ENCODE results near the gene MAVS.
"Not testable (repeated sequence)": the region's sequence is repeated elsewhere in the genome, so short reads cannot be mapped to it uniquely, and the experiment has no call there.

Gene MAVS

DNA sequence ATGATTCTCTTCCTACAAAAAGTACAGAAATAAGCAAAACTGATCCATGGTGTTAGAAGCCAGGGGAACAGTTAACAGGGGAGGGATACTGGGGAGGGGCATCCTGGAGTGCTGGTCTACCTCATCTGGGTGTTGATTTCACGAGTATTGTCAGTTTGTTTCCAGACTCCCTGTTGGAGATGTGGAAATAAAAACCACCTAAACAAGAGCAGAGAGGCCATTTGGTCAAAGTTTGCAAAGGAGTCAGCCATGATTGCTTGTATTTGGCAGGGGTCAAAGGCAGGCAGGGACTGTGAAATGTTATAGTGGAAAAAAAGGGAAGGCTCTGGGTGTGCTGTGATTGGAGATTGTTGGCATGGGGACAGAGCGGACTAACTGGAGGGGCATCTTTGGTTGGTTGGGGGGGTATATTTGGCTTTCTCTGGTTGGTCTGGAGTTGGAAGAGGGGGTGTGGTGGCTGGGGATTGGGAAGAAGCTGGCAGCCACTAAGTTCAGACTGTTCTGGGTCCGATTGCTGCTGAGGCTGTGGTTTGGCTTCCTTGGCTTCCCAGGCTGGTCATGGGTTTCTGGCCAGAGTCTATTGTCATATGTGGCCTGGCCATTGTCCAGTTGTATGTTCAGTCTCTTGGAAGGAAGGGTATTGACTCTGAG is 27.7 kb downstream of the MAVS start:
- DNase-seq (ENCODE audit: low read depth, low spot score): no peak
- H3K4me3 ChIP-seq (ENCODE audit: low read length): no peak overlapping the region

DNA sequence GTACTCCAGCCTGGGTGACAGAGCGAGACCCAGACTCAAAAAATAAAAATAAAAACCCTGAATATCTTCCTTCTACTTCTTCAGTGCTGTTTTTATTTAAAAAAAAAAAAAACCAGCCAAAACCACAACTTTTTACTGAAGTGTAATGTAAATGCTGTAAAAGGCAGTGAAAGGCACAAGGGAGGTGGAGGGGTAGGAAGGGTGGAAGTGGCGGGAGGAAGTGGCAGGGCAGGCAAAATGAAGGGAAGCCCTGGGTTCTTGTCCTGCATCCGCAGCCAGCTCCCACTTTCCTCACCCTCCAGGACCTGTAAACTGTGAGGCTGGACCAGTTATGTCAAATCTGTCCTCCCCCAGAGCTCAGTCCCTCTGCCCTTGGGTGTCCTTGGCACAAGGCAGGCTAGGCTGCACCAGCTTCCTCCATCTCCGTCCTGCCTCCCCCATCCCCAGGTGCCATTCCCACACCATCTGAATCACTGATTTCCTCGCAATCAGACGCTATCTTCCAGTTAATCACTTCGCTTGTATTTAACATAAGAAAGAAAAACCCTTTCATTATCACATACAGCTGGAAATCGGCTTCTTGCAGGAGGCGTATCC is 28.8 kb downstream of the MAVS start:
- DNase-seq (ENCODE audit: low read depth, low spot score): no peak

DNA sequence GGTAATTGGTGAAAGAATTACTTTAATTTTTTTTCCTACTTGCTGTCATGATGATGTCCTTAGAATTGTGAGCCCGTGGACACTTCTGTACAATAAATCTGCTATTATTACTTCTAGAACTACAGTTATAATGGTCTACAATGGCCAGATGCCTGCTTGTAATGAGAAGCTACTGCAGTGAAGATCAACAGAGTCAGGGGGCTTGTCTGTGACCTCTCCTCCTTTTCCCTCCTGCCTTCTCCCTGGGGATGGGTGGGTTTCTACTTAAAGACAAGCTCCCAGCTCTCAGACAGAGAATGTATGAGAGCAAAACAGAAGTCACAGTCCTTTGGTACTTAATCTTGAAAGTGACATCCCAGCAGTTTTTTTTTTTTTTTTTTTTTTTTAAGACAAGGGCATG is 29.4 kb downstream of the MAVS start:
- no peak for DNase-seq (ENCODE audit: low read depth, low spot score)
- no peak overlapping the region for H3K4me3 ChIP-seq (ENCODE audit: low read length)

More for the DNA sequence above, 28.8 kb downstream of the MAVS start:
- no peak overlapping the region for H3K4me3 ChIP-seq (ENCODE audit: low read length)

DNA sequence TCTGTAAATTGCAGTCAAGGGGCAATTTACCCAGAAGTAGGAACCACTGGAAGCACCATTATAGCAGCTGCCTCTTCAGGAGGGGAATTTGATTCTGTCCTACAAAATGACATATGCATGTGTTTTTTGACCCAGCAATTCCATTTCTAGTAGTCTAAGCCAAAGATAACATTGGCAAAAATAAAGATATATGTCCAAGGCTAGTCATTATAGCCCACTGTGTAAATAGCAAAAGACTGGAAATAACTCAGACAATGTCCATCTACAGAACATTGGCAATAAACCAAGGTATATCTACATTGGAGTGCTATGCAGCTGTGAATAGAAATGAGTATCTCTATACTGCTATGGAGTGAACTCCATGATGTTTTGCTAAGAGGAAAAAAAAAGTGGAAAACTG is 30.0 kb downstream of the MAVS start:
- DNase-seq (ENCODE audit: low read depth, low spot score): no peak

DNA sequence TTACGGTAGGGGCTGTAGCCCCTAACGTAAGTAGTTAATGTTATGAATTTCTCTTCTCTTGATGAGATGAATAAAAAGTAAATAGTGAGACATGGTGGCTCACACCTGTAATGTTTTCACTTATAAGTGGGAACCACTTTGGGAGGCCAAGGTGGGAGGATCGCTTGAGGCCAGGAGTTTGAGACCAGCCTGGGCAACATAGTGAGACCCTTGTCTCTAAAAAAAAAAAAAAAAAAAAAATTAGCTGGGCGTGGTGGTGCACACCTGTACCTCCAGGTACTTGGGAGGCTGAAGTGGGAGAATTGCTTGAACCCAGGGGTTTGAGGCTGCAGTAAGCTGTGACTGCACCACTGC is 32.3 kb downstream of the MAVS start:
- DNase-seq (ENCODE audit: low read depth, low spot score); H3K4me3 ChIP-seq (ENCODE audit: low read length): not testable (repeated sequence)

More for the DNA sequence above, 30.0 kb downstream of the MAVS start:
- no peak overlapping the region for H3K4me3 ChIP-seq (ENCODE audit: low read length)

DNA sequence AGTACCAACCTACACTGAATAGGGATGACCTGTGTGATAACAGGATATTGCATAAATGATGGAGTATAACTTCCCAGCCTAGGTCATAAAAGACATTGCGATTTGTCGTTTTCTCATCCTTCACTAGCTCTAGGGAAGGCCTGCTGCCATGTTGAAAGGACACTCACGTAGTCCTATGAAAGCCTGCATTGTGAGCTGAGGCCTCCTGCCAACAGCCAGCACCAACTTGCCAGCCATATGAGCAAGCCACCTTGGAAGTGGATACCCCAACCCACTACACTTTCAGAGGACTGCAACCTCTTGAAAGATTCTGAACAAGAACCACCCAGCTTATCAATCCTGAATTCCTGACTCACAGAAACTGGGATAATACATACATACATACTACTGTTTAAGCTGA is 39.1 kb downstream of the MAVS start:
- H3K4me3 ChIP-seq (ENCODE audit: low read length): no peak overlapping the region
- DNase-seq (ENCODE audit: low read depth, low spot score): no peak

DNA sequence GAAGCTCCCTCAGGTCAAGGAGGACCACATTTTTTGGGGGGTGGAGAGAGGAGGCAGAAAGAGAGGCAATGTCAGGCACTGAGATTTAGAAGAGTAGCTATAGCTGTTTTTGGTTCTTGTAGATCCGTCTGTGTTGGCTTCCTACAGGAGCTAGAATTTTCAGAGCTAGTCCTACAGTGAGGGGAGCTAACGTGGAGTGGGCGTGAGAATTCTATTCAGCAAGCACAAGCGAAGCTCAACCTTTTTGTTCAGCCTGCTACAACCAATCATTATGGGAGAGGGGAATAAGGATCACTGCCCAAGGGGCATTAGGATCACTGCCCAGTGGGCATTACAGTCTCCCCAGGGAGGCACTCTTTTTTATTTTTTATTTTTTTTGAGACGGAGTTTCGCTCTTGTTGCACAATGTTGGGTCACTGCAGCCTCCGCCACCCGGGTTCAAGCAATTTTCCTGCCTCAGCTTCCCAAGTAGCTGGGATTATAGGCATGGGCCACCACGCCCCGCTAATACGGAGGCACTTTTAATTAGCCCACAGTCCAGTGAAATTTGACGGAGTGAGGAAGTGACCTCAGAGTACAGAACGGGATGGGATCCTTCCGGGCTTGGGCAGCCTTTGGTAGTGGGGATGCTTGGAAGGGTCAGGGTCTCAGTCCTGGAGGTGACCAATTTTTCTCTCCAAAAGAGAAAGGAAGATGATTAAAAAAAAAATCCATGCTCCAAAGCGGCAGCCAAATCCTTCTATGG is 41.4 kb downstream of the MAVS start:
- no peak for DNase-seq (ENCODE audit: low read depth, low spot score)
- peak overlapping the region; percentile 98 for H3K4me3 ChIP-seq (ENCODE audit: low read length)

DNA sequence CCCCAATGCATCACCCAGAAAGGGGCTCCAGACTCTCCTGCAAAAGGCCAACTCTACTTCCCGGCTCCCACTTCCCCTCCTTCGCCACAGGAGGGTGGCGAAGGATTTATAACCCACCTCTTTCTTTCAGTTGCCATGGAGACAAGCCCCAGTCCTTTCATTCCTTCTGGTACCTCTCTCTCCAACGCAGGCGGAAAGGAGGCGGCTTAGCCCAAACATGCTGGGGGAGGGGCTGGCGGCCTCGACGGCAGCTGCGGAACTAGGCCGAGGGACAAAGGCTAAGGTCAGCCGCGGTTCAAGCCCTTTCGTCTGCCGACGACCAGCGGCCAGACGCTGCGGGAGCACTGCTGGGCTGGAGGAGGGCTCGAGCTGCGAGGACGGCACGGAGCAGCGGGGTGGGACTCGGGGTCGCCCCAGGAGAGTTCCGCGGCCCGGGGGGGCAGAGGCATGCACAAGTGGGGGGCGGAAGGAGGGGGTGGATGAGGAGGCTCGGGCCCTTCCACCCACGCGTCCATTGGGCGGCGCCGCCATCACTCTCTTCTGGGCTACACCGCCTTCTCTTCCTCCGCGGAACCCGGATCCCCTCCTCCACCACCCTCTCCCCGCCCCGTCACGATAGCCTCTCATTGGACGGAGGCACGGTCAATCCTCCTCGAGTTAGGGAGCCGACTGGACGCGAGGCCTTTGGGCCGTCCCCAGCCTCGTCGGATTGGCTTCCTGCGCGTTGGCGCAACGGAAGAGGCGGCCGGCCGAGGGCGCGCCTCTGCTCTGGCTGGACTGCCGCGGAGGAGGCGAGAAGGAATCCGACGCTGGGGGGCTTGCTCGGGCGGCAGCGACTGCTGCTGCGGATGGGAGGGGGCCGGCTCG is 42.2 kb downstream of the MAVS start, which contains the start of gene PANK2:
TSS of gene PANK2 (plus strand) at position 766 of the 867 bp plus-strand sequence.
- DNase-seq (ENCODE audit: low read depth, low spot score): peak; percentile 98

DNA sequence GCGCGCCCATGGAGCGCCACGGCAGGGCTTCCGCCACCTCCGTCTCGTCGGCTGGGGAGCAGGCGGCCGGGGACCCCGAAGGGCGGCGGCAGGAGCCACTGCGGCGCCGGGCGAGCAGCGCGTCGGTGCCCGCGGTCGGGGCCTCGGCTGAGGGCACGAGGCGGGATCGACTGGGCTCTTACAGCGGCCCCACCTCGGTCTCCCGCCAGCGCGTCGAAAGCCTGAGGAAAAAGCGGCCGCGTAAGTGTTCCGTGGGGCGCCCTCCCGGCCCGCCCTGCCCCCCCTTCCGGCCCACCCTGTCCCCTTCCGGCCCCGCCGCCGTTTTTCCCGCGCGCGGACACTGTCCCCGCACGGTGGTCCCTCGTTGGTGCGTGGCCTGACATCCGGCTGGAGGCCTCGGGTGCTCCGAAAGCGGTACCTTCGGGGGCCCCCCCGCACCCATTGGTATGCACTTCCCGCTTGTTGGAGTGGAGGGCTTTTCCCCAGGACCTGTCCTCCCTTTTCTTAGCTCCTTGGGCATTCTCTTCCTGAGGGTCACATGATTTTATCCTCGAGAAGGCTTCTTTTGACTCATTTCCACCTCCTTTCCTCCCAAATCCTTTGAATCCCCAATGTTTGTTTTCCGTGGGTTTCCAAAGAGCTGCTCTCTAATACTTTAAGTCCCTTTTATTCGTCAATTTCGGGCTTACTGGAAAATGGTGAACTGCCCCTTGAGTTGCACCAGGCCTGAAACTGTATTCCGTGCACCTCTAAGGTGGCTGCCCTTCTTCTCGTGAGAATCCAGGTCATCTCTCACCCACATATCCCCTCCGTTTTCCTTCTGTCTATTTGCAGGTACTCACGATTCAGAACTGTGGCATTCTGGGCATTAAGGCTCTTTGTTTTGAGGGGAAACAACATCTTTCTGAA is 43.1 kb downstream of the MAVS start:
- DNase-seq (ENCODE audit: low read depth, low spot score): no peak
- peak overlapping the region; percentile 98 for H3K4me3 ChIP-seq (ENCODE audit: low read length)

More for the DNA sequence above, 42.2 kb downstream of the MAVS start, which contains the start of gene PANK2:
- peak within 1 kb of the TSS; percentile 98 for H3K4me3 ChIP-seq (ENCODE audit: low read length)

DNA sequence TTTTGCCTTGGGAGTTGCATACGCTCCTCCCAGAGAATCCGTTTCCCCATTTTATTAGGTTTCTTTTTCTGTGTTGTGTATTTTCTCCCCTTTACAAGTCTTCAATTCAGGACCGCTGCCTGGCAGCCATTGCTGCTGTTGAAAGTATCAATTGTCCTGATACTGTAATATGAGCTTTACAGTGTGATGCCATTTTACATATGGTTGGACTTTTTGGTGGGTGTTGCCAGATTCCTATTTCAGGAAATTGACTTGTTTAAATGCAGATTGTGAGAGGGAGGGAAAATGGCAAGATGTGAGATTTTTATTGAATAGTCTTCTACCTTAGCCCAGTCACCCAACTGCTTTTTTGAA is 43.7 kb downstream of the MAVS start:
- no peak for DNase-seq (ENCODE audit: low read depth, low spot score)
- peak overlapping the region; percentile 98 for H3K4me3 ChIP-seq (ENCODE audit: low read length)

DNA sequence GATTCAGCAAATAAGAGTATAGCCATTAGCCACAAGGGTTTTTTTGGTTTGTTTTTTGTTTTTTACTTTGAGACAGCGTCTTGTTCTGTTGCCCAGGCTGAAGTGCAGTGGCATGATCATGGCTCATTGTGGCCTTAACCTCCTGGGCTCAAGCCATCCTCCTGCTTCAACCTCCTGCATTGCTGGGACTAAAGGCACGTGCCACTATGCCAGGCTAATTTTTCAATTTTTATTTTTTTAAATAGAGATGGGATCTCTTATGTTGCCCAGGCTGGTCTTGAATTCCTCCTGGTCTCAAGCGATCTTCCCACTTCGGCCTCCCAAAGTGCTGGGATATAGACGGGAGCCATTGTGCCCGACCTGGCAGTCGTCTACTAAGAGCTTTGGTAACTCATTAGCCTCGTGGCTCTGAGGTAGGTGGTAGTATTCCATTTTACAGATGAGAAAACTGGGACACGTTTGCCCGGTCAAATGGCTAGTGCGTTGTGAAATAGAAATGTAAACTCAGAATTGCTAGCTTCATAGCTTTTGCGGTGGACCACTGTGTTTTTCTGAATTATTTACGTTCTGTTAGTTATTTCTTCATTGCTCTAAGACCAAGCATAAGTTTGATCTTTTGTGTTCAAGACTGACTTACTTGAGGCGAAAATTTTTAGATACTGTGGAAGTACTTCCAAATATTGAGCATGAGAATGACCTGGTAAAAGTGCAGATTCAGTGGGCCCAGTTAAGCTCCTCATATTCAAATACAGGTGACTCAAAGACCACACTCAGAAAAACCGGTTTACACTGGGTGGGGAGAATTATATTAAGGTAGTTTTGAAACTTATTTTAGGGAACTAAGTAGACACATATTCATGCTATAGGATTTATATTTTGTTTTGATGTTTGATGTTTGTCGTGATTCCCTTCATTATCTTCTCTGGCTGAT is 44.6 kb downstream of the MAVS start:
- H3K4me3 ChIP-seq (ENCODE audit: low read length): peak overlapping the region; percentile 98
- no peak for DNase-seq (ENCODE audit: low read depth, low spot score)

DNA sequence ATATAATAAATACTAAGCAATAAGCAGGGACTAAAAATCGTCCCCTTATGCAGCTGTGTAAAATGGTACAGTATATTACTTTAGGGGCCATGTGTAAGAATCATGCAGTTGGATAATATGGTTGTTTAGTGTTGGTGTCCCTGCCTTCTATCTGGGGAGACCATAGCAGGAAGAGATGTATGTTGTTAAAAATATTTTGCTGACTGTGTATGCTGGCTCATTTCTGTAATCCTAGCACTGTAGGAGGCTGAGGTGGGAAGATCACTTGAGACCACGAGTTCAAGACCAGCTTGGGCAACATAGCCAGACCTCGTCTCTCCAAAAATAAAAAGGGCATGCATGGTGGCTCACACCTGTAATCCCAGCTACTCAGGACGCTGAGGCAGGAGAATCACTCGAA is 48.2 kb downstream of the MAVS start:
- no peak for DNase-seq (ENCODE audit: low read depth, low spot score)
- H3K4me3 ChIP-seq (ENCODE audit: low read length): no peak overlapping the region

DNA sequence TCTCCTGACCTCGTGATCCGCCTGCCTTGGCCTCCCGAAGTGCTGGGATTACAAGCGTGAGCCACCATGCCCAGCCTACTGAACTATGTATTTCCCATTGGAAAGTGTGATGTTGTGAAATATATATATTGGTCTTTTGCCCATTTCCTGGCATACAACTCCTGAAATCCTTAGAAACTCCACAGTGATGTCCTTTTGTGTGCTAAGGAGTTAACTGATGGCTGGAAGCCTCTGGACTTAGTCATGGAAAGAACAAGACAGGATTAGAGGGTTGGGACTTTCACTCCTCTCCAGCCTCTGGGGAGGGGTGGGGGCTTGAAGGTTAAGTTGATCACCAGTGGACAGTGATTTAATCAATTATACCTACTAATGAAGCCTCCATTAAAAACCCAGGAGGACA is 49.7 kb downstream of the MAVS start:
- DNase-seq (ENCODE audit: low read depth, low spot score): no peak
- no peak overlapping the region for H3K4me3 ChIP-seq (ENCODE audit: low read length)

DNA sequence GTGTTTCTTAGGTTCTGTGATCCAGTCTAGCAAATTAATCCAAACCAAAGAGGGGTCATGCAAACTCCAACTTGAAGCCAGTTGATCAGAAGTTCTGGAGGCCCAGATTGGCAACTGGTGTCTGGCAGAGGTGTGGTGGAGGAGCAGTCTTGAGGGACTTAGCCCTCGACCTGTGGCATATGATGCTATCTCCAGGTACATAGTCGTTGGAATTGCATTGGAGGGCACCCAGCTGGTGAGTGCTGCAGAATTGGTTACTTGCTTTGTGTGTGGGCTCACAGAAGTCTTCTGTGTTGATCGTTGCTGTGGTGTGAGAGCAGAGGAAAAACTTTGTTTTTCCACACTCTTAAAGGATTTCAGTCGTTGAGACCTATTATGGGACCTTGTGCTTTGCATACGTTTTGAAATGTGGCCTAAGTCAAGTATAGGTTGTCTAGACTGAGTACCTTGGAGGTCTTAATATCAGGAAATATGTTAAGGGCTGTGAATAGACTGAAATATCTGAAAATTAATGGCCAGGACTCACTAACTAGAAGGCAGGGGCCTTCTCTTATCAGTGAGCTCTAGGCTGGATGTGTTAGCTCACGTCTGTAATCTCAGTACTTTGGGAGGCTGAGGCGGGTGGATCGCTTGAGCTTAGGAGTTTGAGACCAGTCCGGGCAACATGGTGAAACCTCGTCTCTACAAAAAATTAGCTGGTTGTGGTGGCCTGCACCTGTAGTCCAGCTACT is 50.4 kb downstream of the MAVS start:
- H3K4me3 ChIP-seq (ENCODE audit: low read length): no peak overlapping the region
- no peak for DNase-seq (ENCODE audit: low read depth, low spot score)

DNA sequence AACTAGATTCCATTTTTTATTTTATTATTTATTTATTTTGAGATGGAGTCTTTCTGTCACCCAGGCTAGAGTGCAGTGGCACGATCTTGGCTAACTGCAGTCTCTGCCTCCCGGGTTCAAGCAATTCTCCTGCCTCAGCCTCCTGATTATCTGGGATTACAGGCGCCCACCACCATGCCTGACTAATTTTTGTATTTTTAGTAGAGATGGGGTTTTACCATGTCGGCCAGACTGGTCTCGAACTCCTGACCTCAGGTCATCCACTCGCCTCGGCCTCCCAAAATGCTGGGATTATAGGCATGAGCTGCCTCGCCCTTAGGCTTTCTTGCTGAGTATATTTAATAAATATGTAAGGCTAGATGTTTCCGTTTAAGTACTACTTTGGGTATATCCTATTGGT is 51.5 kb downstream of the MAVS start:
- DNase-seq (ENCODE audit: low read depth, low spot score); H3K4me3 ChIP-seq (ENCODE audit: low read length): not testable (repeated sequence)

DNA sequence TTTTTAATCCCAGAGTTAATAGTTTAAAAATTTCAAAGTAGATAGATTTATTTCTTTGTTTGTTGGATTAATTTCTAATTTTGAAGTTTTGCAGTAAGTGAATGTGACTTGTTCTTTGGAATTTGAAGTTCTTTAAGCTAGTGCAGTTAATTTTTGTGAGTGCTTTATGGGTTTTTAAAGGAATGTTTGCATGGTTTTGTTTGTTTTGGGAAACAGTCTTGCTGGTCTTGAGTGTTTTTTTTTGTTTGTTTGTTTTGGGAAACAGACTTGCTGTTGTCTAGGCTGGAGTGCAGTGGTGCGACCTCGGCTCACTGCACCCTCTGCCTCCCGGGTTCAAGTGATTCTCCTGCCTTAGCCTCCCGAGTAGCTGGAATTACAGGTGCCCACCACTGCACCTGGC is 52.0 kb downstream of the MAVS start:
- no peak for DNase-seq (ENCODE audit: low read depth, low spot score)

DNA sequence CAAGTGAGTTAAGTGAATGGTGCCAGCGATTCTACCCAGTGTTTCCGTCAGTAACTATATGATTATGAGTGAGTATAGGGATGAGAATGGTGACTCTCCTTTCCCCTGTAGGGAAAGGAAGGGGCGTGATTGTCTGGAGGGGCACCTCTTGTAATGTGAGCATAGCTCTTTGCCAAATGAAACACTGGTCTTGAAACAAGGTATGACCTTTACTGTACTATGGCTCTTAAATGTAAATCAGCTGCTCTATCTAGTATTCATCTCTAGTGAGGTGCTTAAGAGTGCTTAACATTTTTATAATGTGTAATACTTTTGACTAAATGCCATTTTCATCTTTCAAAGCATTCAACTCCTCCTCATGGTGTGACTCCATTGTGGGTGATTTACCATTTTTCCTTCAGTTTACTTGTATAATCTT is 53.6 kb downstream of the MAVS start:
- no peak overlapping the region for H3K4me3 ChIP-seq (ENCODE audit: low read length)
- DNase-seq (ENCODE audit: low read depth, low spot score): no peak

More for the DNA sequence above, 52.0 kb downstream of the MAVS start:
- no peak overlapping the region for H3K4me3 ChIP-seq (ENCODE audit: low read length)

Measured in Jurkat, Clone E6-1 (cell line).